Activated T-cell treated with anti-CD3 and anti-CD28 coated beads, Interleukin-2, amount 50 U/mL, for 24 hours (primary cell): ENCODE results near the gene MLPH.

Experiments
- DNase-seq: peaks from one replicate; pipeline ENCODE4 v3.0.0-alpha.2; 2020
- H3K27ac Mint-ChIP-seq: 2 replicates; pipeline ENCODE4 v1.8.0; 2020; ENCODE audit warnings: mild to moderate bottlenecking, mixed read lengths
- H3K27me3 Mint-ChIP-seq: 2 replicates; pipeline ENCODE4 v1.8.0; 2020; ENCODE audit warnings: mixed read lengths
- H3K36me3 Mint-ChIP-seq: 2 replicates; pipeline ENCODE4 v1.8.0; 2020; ENCODE audit warnings: low read depth, mixed read lengths
- H3K4me1 Mint-ChIP-seq: 2 replicates; pipeline ENCODE4 v1.8.0; 2020; ENCODE audit warnings: low read depth, mixed read lengths
- H3K4me3 Mint-ChIP-seq: 2 replicates; pipeline ENCODE4 v1.8.0; 2020; ENCODE audit warnings: mild to moderate bottlenecking, moderate library complexity, mixed read lengths
- H3K9me3 Mint-ChIP-seq: 2 replicates; pipeline ENCODE4 v1.8.0; 2020; ENCODE audit warnings: mixed read lengths

Gene MLPH

DNA sequence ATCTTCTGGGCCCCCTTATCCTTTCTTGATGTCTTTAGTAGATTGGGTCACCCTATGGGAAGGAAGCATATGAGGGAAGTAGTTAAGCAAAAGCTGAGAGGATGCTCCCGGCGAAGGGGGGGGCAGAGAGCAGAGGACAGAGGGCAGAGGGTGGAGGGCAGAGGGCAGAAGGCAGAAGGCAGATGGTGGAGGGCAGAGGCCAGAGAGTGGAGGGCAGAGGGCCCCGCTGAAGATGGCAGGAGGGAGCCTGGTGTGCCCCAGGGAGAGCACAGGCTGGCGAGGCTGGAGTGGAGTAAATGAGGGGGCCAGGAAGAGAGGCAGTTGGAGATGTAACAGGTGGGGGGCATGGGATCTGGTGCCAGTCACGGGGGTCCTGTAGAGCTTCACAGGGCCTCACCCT lies 7.0 kb downstream of the MLPH start:
- no peak overlapping the region for H3K4me3 Mint-ChIP-seq
- peaks cover 3% of the 10 kb centered on the region for H3K4me1 Mint-ChIP-seq
- peaks cover 52% of the 10 kb centered on the region for H3K27me3 Mint-ChIP-seq
- peaks cover 20% of the 10 kb centered on the region for H3K9me3 Mint-ChIP-seq
- no peak for DNase-seq
- peaks cover 3% of the 10 kb centered on the region for H3K36me3 Mint-ChIP-seq
- no peak overlapping the region for H3K27ac Mint-ChIP-seq

DNA sequence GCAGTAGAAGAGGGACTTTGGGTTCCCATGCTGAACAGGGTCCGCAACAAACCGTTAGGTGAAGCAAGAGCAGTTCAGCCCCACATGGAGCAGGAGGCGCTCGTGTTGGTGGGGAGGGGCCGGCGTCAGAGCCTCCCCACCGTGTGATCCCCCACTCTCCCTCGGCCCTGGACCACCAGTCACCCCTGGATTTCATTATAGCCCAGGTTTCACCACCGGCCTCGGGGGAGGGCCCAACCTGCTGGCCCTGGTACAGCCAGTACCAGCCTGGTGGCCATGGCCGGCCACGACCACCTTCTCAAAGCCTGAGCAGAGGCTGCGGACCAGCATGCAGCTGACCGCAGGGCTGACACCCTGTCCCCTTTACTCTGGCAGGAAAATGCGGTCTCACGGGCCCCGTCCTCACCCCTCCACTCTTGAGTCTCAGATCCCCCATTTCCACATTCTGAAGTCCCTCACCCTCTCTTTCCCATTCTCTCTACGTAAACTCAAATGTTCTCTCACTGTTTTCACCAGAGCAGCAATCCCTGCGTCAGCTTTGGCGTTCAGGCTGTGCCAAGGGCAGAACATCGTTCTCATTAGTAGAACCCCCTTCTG lies 8.6 kb downstream of the MLPH start:
- Mint-ChIP-seq H3K36me3 (peaks cover 3% of the 10 kb centered on the region), H3K4me1 (peaks cover 3% of the 10 kb centered on the region), H3K27ac (no peak overlapping the region), H3K9me3 (peaks cover 19% of the 10 kb centered on the region), H3K27me3 (peaks cover 43% of the 10 kb centered on the region), H3K4me3 (no peak overlapping the region)
- DNase-seq = no peak

DNA sequence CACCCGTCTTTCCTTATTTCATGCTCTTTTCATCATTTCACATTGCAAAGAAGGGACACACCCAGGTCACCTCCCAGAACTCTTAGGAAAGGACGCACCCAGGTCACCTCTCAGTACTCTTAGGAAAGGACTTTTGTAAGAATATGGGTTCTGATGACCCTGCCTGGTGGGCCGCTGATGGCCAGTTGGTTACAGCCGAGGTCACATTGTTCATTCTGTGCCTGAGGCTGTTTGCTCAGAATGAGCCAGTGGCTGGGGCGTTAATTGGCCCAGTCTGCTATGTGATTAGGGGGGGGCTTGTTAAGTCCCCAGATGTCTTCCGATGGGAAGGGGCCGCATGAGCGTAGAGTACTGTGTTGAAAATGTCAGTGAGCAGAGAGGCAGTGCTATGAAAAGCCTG lies 9.4 kb downstream of the MLPH start:
- no peak overlapping the region for H3K4me3 Mint-ChIP-seq
- H3K36me3 Mint-ChIP-seq = peaks cover 3% of the 10 kb centered on the region
- peaks cover 45% of the 10 kb centered on the region for H3K27me3 Mint-ChIP-seq
- no peak overlapping the region for H3K27ac Mint-ChIP-seq
- peaks cover 11% of the 10 kb centered on the region for H3K9me3 Mint-ChIP-seq
- DNase-seq = no peak
- peaks cover 7% of the 10 kb centered on the region for H3K4me1 Mint-ChIP-seq

- peaks cover 7% of the 10 kb centered on the region for H3K4me1 Mint-ChIP-seq
- H3K4me3 Mint-ChIP-seq = no peak overlapping the region
- peaks cover 3% of the 10 kb centered on the region for H3K9me3 Mint-ChIP-seq
- peaks cover 3% of the 10 kb centered on the region for H3K36me3 Mint-ChIP-seq
- peaks cover 49% of the 10 kb centered on the region for H3K27me3 Mint-ChIP-seq
- no peak overlapping the region for H3K27ac Mint-ChIP-seq
- DNase-seq = no peak
Observed at GRCh38 chr2:237497009-237497837, 10.2 kb downstream of the MLPH start.

- H3K27me3 Mint-ChIP-seq = peaks cover 49% of the 10 kb centered on the region
- no peaks in the 10 kb centered on the region for H3K9me3 Mint-ChIP-seq
- no peak for DNase-seq
- H3K4me3 Mint-ChIP-seq = no peak overlapping the region
- H3K36me3 Mint-ChIP-seq = no peaks in the 10 kb centered on the region
- peaks cover 7% of the 10 kb centered on the region for H3K4me1 Mint-ChIP-seq
- H3K27ac Mint-ChIP-seq = no peak overlapping the region
Observed at GRCh38 chr2:237497838-237498186, 10.8 kb downstream of the MLPH start.

GRCh38 chr2:237498341-237498740 lies 11.3 kb downstream of the MLPH start:
- H3K36me3 Mint-ChIP-seq = no peaks in the 10 kb centered on the region
- H3K27me3 Mint-ChIP-seq = peaks cover 51% of the 10 kb centered on the region
- no peak for DNase-seq
- H3K9me3 Mint-ChIP-seq = no peaks in the 10 kb centered on the region
- H3K27ac Mint-ChIP-seq = no peak overlapping the region
- H3K4me3 Mint-ChIP-seq = no peak overlapping the region
- peaks cover 7% of the 10 kb centered on the region for H3K4me1 Mint-ChIP-seq

- H3K9me3 Mint-ChIP-seq = no peaks in the 10 kb centered on the region
- peaks cover 7% of the 10 kb centered on the region for H3K4me1 Mint-ChIP-seq
- no peak overlapping the region for H3K27ac Mint-ChIP-seq
- H3K27me3 Mint-ChIP-seq = peaks cover 44% of the 10 kb centered on the region
- no peak overlapping the region for H3K4me3 Mint-ChIP-seq
- no peak for DNase-seq
- H3K36me3 Mint-ChIP-seq = no peaks in the 10 kb centered on the region
Observed at GRCh38 chr2:237500681-237501424, 13.8 kb downstream of the MLPH start.

DNA sequence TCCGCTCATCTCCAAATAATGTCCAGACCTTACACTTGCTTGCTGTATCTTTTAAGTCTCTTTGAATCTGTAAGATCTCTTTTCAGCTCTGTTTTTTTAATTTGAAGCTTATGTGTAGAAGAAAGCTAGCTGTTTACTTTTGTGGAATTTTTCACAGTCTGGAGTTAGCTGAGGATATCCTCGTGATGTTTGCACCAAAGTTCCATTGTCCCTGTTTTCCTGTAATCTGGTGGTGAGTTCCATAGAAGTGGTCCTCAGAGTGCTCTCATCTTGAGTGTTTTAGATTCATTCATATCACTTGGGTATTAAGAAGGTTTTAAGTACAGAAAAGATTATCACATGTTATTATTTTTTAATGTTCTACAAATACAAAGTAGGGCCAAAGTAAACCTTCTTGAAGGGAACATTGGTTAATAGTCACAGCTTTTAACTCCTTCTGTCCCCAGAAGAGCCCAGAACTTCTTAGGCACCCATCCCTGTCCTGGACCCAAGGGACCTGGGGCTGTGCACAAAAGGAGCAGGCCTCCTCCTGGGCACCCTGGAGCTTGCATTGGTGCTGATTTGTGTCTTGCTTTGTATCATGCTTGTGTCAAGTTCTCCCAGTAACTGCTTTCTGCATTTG lies 15.0 kb downstream of the MLPH start:
- Mint-ChIP-seq H3K27ac (no peak overlapping the region), H3K4me3 (no peak overlapping the region), H3K27me3 (peaks cover 36% of the 10 kb centered on the region), H3K4me1 (peaks cover 7% of the 10 kb centered on the region), H3K36me3 (no peaks in the 10 kb centered on the region), H3K9me3 (no peaks in the 10 kb centered on the region)
- no peak for DNase-seq

DNA sequence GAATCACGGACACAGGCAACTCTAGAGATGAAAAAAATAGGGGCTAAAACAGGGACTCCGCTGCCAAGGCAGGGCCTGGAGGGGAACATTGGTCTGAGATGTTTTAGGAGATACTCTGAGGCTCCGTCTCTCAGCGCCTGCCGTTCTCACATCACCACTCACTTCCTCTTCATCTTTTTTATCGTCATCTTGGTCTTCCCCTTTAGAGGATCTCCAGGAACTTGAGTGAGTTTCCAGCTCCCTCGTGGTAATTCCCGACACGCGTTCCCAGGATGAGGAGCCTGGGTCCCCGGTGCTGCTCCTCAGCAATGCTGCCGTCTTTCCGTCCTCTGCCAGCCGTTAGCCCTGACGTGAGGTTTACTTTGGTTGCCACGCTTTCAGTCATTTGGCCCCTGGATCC lies 16.1 kb downstream of the MLPH start:
- no peaks in the 10 kb centered on the region for H3K36me3 Mint-ChIP-seq
- no peaks in the 10 kb centered on the region for H3K9me3 Mint-ChIP-seq
- no peak for DNase-seq
- peaks cover 31% of the 10 kb centered on the region for H3K27me3 Mint-ChIP-seq
- H3K27ac Mint-ChIP-seq = no peak overlapping the region
- no peak overlapping the region for H3K4me3 Mint-ChIP-seq
- H3K4me1 Mint-ChIP-seq = peaks cover 7% of the 10 kb centered on the region

- H3K4me1 Mint-ChIP-seq = peaks cover 7% of the 10 kb centered on the region
- H3K9me3 Mint-ChIP-seq = no peaks in the 10 kb centered on the region
- no peak overlapping the region for H3K4me3 Mint-ChIP-seq
- no peak for DNase-seq
- no peaks in the 10 kb centered on the region for H3K36me3 Mint-ChIP-seq
- no peak overlapping the region for H3K27ac Mint-ChIP-seq
- peaks cover 27% of the 10 kb centered on the region for H3K27me3 Mint-ChIP-seq
Observed at GRCh38 chr2:237505188-237505939, 18.3 kb downstream of the MLPH start.

- Mint-ChIP-seq H3K4me3 (no peak overlapping the region), H3K4me1 (peaks cover 3% of the 10 kb centered on the region), H3K36me3 (no peaks in the 10 kb centered on the region), H3K27ac (no peak overlapping the region), H3K9me3 (no peaks in the 10 kb centered on the region), H3K27me3 (peaks cover 18% of the 10 kb centered on the region)
- DNase-seq = no peak
Observed at GRCh38 chr2:237507512-237507911, 20.5 kb downstream of the MLPH start.

DNA sequence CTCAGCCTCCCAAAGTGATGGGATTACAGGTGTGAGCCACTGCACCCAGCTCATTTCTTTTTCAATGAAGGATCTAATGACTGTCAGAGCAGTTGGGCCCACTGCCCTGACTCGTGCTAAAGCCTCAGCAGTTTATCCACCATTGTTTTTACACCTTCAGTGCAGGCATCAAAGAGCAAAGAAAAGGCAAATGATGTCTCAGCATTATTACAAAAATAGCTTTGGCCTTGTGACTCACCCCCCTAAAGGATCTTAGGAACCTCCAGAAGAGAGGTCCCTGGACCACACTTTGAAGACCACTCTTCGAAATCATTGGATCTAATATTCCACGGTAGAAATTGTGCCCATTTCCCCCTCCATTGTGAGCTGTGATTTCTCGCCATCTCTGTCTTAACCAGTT lies 21.3 kb downstream of the MLPH start:
- Mint-ChIP-seq H3K27me3 (peaks cover 16% of the 10 kb centered on the region), H3K4me3 (no peak overlapping the region)

GRCh38 chr2:237509151-237509550 lies 22.1 kb downstream of the MLPH start:
- no peak for DNase-seq
- H3K27me3 Mint-ChIP-seq = peaks cover 14% of the 10 kb centered on the region
- peaks cover 3% of the 10 kb centered on the region for H3K4me1 Mint-ChIP-seq
- no peaks in the 10 kb centered on the region for H3K9me3 Mint-ChIP-seq
- no peak overlapping the region for H3K27ac Mint-ChIP-seq
- no peak overlapping the region for H3K4me3 Mint-ChIP-seq
- no peaks in the 10 kb centered on the region for H3K36me3 Mint-ChIP-seq

More for the DNA sequence above, 21.3 kb downstream of the MLPH start:
- H3K36me3 Mint-ChIP-seq = no peaks in the 10 kb centered on the region
- H3K27ac Mint-ChIP-seq = no peak overlapping the region
- DNase-seq = no peak
- H3K9me3 Mint-ChIP-seq = no peaks in the 10 kb centered on the region
- H3K4me1 Mint-ChIP-seq = peaks cover 3% of the 10 kb centered on the region

DNA sequence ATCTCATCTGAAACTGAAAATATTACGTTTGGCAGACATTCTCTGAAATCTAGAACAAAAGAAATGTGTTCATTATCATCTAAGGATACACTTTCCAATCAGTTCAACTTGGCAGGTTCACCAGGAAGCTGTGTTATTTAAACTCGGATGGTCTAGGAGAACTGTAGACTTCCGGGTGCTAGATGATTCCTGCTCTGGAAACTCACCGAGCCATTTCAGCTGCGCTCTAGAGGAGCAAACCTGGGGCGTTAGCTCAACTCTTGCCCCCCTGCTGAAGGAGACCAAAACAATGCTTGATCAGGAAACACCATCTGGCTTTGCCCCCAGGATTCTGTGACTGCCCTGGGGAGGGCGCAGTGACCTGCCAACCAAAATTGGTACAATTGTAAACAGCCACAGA lies 22.9 kb downstream of the MLPH start:
- Mint-ChIP-seq H3K36me3 (no peaks in the 10 kb centered on the region), H3K4me3 (no peak overlapping the region), H3K27me3 (peaks cover 14% of the 10 kb centered on the region), H3K4me1 (peaks cover 3% of the 10 kb centered on the region), H3K9me3 (no peaks in the 10 kb centered on the region), H3K27ac (no peak overlapping the region)
- DNase-seq = no peak
